Measurements from ENCODE around the gene MSRB2.
"Not testable (repeated sequence)": the region's sequence is repeated elsewhere in the genome, so short reads cannot be mapped to it uniquely, and the experiment has no call there.

Gene MSRB2

DNA sequence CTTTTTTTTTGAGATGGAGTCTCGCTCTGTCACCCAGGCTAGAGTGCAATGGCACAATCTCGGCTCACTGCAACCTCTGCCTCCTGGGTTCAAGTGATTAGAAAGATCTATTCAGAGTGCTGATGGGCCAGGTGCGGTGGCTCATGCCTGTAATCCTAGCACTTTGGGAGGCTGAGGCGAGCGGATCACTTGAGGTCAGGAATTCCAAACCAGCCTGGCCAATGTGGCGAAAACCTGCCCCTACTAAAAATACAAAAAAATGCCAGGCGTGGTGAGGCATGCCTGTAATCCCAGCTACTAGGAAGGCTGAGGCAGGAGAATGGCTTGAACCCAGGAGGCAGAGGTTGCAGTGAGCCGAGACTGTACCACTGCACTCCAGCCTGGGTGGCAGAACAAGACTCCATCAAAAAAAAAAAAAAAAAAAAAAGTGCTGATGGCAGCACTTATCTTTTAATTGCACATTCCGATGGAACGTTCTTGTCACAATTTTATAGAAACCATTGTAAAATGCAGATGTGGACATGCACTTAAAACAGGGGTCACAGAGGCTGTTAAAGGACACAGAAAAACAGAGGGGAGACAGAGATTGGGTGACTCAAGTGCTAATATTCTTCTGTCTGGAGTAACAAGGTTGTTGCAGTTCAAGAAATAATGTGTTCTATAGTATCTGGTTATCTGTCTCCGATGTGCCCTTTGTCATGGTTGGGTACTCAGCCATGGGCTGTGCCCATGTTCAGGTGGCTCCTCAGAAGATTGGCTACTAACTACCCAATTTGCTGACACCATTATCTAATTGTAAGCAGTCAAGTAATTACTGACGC is 25.1 kb upstream of the MSRB2 start:
- not testable (repeated sequence) for DNase-seq (ENCODE audit: low read depth)

DNA sequence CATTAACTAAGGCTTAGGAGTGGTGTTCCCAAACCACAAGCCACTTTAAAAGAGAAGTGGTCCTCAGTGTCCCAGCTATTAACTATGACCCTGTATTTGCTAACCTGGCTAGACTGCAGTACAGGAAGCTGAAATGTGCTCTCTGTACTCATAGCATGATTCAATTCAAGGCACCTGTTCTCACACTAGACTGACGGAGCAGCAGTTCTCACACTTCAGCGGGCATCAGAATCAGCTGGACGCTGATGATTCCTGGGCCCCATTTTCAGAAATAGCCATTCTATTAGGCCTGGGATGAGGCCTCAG is 24.5 kb upstream of the MSRB2 start:
- no peak for DNase-seq (ENCODE audit: low read depth)

DNA sequence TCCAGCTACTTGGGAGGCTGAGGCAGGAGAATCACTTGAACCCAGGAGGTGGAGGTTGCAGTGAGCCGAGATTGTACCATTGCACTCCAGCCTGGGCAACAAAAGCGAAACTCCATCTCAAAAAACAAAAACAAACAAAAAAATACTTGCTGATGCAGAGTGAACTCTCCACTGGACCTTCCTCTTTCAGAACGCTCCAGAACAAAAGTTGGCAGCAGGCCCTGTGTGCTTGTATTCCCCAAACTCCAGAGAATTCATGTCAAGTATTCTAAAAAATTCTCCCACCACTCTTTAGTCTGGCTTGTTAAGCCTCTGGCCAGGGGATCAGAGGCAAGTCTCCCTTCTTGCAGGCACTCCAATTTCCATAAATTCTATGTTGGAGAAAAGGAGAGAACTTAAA is 22.8 kb upstream of the MSRB2 start:
- not testable (repeated sequence) for DNase-seq (ENCODE audit: low read depth)

DNA sequence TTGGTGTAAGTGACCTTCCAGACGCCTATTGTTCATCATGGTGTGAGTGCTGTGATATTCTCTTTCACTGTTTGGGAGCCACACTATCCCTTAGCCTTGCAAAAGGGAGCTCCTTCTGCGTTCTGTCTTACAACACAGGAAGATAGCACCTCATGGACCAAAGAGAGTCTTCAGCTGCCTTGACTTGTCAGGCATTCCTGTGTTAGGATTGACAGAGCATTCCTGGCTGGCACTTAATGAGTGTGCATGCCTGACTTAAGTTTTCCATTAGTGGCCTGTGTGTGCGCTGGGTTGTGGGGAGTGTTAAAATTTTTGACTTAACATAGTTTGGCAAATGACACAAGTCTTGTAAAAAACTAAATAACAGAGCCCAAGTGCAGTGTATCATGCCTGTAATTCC is 21.9 kb upstream of the MSRB2 start:
- DNase-seq (ENCODE audit: low read depth), result no peak

DNA sequence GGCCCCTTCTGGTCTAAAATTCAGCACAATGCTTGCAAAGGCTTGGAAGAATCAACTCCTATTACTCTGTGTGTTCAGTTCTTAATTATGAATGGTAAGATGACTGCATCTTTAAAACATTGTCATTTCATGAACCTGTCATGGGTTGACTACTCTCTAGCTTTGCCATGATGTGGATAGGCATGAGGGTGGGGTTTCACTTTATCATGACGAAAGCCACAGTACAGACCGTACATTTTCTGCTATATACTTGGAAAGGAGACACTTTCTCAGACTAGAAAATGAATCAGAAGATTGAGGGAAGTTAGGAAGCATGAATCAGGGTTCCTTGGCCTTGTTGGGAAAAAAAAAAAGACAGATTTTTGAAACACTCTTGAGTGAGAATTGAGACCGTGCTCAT is 19.7 kb upstream of the MSRB2 start:
- no peak for DNase-seq (ENCODE audit: low read depth)

DNA sequence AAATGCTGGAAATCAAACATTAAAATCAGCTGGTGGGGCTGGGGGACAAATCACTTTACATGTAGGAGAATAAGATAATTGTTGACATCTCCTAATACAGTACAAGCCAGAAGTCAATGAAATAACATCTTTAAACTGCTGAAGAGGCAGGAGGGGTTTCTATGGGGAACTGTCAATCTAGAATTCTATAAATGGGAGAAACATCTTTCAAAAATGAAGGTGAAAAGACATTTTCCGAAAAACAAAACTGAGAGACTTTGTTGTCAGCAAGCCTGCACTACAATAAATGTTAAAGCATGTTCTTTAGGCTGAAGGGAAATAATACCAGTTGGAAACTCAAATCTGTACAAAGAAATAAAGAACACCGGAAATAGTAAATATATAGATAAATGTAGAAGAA is 17.3 kb upstream of the MSRB2 start:
- DNase-seq (ENCODE audit: low read depth), result no peak

DNA sequence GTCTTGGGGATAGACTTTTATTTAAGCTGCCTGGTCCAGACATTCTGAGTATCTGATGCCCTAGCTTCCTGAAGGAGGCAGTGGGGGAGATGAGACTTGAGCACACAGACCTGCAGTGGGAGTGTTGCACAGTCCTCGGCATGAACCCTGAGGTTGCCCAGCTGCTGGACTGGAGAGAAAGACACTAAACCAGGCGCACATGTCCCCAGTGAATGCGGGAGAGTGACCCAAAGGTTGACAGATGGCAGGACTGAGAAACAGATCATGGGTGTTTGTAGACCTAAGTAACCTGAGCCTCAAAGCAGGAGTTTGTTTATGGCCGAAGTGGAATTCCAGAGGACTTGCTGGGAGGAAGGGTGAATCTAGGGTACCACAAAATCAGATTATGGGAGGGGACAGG is 15.7 kb upstream of the MSRB2 start:
- DNase-seq (ENCODE audit: low read depth), result no peak

DNA sequence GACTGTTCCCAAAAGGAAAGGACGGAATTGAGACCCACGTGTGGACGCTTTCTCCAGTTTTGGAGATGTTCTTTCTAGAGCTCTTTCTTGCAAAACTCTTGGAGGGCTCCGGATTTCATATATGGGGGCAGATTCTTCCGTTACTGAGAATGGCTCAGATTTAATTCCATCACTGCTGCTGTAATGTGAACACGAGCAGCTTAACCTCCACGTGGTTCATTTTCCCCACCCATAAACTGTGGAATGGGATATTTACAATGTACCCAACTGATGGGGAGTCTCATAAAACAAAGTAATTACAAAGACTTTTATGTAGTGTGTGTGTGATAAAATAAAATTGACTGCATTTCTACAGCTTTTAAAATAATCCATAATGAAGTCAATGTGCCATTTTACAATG is 15.1 kb upstream of the MSRB2 start:
- DNase-seq (ENCODE audit: low read depth), result no peak

DNA sequence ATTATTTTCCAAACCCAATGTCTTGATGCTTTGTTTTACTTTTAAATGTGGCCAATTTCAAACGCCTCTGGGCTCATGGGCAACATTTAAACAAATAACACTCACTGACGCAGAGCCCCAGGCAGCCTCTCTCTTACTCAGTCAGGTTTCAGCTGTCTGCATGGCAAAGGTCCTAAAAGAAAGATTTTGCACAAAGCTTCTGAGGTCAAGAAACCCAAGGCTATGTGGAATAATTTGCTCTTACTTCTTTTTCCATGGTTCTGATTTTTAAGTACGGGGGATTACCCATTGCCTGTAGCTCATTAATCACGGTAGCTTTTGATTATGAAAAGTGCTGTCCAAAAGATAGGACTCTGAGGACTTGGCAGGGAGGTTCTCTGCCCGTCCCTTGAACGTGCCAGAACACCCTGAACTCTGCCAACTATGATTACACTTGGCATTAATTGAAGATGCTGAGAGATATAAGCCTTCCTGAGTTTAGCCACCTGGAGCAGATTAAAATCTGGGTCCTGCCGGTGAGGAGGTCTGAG is 14.1 kb upstream of the MSRB2 start:
- DNase-seq (ENCODE audit: low read depth), result no peak

DNA sequence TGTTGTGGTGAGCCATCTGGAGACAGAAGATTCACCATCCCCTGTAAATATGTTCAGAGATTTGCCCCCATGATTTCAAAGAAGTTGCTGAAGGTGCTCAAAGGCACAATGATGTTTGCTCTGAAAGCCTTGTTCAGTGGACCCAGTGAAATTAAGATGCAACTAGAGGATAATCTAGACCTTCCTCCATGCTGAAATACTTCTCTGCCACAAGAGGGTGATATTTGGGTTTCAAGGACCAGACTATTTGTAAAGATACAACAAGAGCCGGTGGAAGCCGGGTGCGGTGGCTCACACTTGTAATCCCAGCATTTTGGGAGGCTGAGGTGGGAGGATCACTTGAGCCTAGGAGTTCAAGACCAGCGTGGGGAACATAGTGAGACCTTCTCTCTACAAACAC is 13.5 kb upstream of the MSRB2 start:
- no peak for DNase-seq (ENCODE audit: low read depth)

DNA sequence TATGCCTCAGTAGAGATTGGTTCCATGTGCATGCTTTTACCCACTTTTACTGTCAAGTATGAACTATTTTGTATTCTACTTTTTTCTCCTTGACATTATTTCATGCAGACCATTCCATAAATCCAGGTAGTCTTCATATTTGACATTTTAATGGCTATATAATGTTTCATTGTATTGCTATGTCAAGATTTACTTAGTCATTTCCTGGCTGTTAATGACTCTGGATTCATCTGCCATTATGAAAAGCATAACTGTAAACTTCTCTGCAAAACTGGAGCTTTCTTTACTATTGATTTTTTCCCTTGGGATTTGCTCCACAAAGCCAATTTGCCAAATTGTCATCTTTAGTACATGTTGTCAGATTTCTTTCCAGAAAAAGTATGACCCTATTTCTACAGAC is 6.8 kb upstream of the MSRB2 start:
- DNase-seq (ENCODE audit: low read depth), result no peak

DNA sequence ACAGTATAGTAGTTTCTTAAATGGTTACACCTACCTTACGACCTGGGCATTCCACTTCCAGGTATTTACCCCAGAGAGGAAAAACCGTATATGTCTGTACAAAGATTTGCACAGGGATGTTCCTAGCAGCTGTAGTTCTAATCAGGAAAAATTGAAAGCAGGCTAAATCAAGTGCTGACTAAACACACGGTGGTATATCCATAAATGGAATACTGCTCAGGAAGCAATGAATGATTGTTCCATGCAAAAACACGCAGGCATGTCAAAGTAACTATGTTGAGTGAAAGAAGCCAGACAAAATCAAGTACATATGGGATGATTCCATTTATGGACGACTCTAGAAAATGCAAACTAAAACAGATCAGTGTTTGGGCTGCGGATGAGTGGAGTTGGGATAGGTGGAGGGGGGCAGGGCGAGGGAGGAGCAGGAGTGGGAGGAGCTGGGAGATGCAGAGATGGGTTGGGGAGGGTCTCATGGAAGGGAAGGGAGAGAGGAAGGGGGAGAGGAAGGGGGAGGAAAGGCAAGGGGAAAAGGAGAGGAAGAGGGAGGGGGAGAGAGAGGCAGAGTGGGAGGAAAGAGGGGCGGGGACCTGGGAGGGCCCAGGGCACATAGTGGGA is 484 bp upstream of the MSRB2 start:
- no peak for DNase-seq (ENCODE audit: low read depth)

DNA sequence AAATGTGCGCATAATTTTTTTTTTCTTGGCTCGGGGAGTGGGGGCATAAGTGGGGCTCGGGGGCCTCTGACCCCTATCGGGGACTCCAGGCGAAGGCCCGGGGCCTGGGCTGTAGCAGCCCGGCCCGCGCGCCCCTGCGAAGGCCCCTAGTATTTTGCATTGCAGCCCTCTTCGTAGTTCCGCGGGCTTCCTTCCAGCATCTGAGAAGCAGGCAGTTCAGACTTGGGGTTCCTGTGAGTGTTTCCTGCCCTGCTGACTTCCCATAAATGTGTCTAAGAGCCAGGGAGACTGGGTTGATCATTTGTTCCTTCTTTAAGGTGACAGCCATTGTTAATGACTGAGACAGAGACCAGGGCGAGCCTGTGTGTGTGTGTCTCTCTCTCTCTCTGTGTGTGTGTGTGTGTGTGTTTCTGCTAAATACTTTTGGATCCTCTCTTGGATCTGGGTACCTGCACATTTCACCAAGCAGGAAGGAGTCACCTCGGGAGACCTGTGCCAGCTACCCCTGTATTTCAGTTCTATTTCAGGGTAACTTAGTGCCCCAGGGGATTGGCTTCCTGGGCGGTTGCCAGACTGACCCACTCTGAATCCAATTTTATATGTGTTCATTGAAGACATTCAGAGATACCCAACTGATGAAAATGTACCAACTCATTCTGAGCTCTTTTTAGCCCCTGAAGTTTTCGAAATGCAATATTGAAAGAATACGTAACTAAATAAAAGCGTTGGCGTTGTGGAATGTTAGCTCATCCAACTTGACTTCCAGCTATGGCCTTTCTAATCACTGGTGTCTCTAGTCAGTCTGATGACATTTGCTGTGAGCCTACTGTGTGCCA is 805 bp downstream of the MSRB2 start:
- DNase-seq (ENCODE audit: low read depth), result no peak

DNA sequence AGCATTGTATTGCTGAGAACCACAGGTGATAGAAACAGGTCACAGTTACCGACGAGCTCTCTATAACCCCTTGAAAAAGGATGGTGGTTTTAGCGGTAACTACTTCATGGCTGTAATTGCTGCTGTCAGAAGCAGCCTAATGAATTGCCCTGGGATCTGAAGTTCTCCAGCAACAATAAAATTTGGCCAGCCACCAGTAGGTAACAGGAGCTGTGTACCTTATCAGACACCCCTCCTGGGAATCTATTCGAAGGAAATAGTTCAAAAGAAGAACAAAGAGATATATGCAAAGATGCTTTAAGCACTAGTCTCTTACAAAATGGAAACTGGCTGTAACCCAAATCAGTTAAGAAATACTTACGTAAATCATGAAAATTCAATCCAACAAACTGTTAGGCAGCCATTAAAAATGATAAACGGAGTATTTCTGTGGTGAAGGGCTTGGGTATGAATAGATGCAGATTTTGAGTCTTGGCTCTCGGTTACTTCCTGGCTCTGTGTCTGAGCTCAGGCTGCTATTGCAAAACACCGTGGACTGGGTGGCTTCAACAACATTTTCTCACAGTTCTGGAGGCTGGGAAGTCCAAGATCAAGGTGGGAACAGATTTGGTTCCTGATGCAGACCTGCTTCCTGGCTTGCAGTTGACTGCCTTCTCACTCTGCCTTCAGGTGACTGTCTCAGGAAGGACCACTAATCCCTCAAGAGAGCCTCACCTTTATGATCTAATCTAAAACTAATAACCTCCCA is 1.6 kb downstream of the MSRB2 start:
- DNase-seq (ENCODE audit: low read depth), result no peak

DNA sequence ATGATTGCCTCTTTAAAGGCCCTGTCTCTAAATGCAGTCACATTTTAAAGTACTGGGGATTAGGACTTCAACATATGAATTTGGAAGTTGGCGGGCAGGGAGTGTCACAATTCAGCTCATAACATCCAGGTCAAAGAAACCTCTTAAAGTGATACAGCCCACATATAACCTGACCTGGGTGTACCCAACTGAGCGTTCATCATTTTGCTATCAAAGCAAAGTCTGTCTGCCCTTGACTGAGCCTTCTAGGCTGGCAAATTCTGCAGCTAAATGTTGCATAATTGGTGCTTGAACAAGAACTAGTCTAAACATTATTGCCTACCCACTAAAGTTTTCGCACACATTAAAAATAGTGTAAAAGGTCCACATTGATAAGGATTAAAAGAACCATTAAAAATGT is 3.7 kb downstream of the MSRB2 start:
- DNase-seq (ENCODE audit: low read depth), result no peak

DNA sequence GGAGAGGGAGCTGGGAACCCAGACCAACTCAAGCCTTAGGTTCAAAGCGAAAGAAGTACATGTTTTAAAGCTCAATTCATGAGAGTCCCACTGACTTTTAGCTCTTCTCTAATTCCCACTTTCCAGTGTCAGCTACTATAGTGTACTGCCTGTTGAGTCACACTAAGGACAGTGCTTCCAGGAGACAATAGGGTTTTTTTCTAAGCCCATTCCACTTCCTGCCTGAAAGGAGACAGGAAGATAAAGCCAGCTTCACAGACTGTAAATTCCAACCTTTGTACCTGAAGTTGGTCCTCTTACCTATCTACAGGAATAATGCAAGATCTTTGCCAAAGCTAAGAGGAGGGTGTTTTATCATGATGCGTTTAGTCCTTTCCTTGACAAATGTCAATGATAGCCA is 4.4 kb downstream of the MSRB2 start:
- no peak for DNase-seq (ENCODE audit: low read depth)

DNA sequence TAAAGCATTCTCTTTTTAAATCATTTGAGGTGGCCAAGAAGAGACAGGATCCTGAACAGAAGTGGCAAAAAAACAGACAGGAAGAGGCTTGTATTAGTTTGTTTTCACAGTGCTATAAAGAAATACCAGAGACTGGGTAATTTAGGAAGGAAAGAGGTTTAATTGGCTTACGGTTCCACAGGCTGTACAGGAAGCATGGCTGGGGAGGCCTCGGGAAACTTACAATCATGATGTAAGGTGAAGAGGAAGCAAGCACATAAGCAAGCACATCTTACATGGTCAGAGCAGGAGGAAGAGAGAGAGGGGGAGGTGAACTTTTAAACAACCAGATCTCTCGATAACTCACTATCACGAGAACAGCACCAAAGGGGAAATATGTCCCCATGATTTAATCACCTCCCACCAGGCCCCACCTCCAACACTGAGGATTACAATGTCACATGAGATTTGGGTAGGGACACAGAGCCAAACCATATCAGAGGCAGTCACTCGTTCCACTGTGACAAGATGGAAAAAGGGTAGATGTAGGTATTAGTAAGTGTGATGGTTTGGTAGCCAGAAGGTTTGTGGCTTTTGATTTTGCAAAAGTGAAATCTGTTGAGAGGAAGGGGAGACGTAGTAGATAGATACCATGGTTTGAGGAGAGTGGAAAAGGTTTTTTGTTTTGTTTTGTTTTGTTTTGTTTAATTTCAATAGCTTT is 5.1 kb downstream of the MSRB2 start:
- DNase-seq (ENCODE audit: low read depth), result no peak

DNA sequence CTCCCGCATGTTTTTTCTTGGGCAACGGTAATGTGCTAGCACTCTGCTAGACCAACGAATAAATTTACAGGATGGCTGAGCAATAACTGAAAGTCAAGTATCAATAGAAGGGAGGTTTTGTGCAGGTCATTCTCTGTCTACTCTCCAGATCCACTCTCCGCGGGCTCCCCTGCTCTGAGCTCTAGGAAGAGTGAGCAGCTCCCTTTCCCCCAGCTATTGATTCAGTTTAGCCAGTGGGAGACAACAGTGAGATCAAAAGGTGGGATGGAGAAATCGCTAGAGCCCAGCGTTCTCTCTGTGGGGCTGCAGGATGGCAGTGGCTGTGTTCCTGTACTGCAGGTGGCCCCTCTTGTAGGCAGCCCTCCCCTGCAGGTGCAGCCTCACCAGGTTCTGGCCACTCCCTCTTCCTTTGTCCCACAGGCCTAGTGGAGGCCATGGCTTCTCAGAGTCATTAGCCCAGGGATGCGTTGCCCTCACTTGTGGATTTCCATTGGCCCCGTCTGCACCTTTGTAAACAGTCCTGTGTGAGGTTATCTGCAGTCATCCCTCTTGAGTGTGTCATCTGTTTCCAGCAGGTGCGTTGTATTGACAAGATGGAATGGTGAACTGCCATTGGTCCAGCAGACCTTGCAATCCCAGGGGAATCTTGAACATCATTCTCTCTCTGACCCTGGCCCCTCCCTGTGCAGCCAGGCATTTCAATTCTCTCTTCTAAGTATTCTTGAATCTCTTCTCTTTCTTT is 11.1 kb downstream of the MSRB2 start:
- no peak for DNase-seq (ENCODE audit: low read depth)

DNA sequence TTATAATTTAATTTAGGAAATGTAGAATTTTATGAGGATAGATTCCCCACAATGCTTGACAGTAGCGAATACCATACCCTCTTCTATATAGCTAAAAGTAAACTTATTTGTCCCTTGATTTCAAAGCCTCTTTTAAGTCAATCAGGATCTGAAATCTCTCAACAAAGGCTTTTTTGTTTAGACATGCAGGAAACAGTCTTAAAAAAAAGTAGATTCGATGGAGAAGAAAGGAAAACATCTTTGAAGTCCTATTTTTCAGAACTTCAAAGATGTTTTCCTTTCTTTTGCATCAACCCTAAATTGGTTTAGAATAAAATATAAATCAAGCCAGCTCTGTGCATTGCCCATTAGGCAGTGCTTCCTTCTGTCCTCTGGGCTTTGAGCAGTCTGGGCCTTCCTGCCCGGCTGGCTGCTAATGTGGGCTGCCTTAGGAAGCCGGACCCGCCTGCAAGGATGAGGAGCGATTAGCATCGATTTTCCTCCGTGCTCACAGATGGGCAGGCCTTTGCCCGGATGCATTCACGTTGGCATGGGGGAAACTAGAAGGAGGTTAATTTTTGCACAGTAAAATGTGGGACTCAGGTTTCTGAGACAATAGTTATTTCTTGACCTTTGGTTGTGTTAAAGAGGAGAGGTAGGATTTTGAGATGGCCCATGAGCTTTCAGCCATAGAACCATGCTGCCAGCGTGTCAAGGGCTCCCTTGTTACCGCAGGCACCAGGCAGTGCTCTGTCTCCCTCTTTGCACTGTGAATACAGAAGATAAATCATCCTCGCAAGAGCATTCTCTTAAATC is 15.5 kb downstream of the MSRB2 start:
- no peak for DNase-seq (ENCODE audit: low read depth)
